HepG2 (cell line): Measurements from ENCODE around the gene FAM120C. TPM values are rescaled to one million over a fixed set of nuclear protein-coding genes. Genes with fewer than 3 reads are reported as not detected.

Source experiments
- ATAC-seq: fragments of 200-7000 bp; cut with Tn5 transposase; 3 replicates; pipeline ENCODE4 v1.9.1; 2020; ENCODE audit warnings: mild to moderate bottlenecking, moderate library complexity
- BruUV-seq: library from RNA; stranded (reverse); fragments of 400-500 nt; replicated peaks from 2 replicates; lab custom pipeline; 2021; lab: Mats Ljungman, UMichigan
- CTCF ChIA-PET: fragments of 300-600 bp; formaldehyde crosslinking; extraction: SDS; loops from one replicate; lab custom pipeline; 2021; ENCODE audit warnings: low total read pairs, inconsistent platforms, low intra/inter-chr PET ratio; lab: Yijun Ruan, JAX
- POLR2A ChIA-PET: fragments of 350-600 bp; sonication (Branson Sonifier 250); formaldehyde crosslinking; loops from one replicate; lab custom pipeline; 2020; ENCODE audit warnings: antibody characterized with exemption, inconsistent platforms; lab: Yijun Ruan, JAX
- DNase-seq: peaks from one replicate; pipeline ENCODE4 v3.0.0-alpha.2; 2015; ENCODE audit warnings: low spot score
- FAIRE-seq: peaks from 3 replicates; lab custom pipeline; 2011; peaks lifted over from hg19 to GRCh38; lab: Jason Lieb, UNC
- H2AFZ ChIP-seq: one replicate; pipeline ENCODE4 v1.6.1; 2011; ENCODE audit warnings: low read length, inconsistent platforms
- H3K27ac ChIP-seq: fragments of 300-600 bp; 3 replicates; pipeline ENCODE4 v1.8.0; 2011; ENCODE audit warnings: mixed run types, mild to moderate bottlenecking, mixed read lengths, low read length, inconsistent platforms; ENCODE audit not compliant: insufficient read depth; ENCODE audit errors: extremely low read length
- H3K27me3 ChIP-seq, 2 experiments: fragments of 200-600 bp in 1 of 2; 2 replicates in 1 of 2; 3 replicates in 1 of 2; pipeline versions ENCODE4 v1.6.0 to v1.8.0; 2011; ENCODE audit warnings: low read length in 2 of 2, mild to moderate bottlenecking in 2 of 2, moderate library complexity in 2 of 2, inconsistent platforms in 1 of 2; ENCODE audit not compliant: insufficient read depth in 2 of 2, control insufficient read depth in 1 of 2
- H3K36me3 ChIP-seq, 2 experiments: fragments of 200-600 bp in 1 of 2; replicated peaks in 1 of 2; 2 replicates in 1 of 2; 3 replicates in 1 of 2; pipeline versions ENCODE4 v1.5.1 to v1.8.0; 2011; ENCODE audit warnings: low read length in 2 of 2, inconsistent platforms in 1 of 2; ENCODE audit not compliant: insufficient read depth in 2 of 2, control insufficient read depth in 1 of 2
- H3K4me1 ChIP-seq: 2 replicates; pipeline ENCODE4 v1.5.1; 2012; ENCODE audit warnings: low read length, inconsistent platforms; ENCODE audit not compliant: insufficient read depth
- H3K4me2 ChIP-seq: 2 replicates; pipeline ENCODE4 v1.6.0; 2011; ENCODE audit warnings: low read depth, low read length, inconsistent platforms
- H3K4me3 ChIP-seq, 3 experiments: fragments of 200-600 bp in 1 of 3; sonication (generic), shearing (Covaris generic) in 1 of 3; replicated peaks in 1 of 3; 2 replicates each; pipeline ENCODE4 v1.5.1; 2011 to 2016; ENCODE audit warnings: low read length in 3 of 3, inconsistent platforms in 2 of 3, low read depth in 2 of 3, mild to moderate bottlenecking in 2 of 3, control low read depth in 1 of 3, mixed read lengths in 1 of 3; ENCODE audit not compliant: insufficient read depth in 1 of 3
- H3K79me2 ChIP-seq: one replicate; pipeline ENCODE4 v1.6.1; 2011; ENCODE audit warnings: low read length, inconsistent platforms; ENCODE audit not compliant: insufficient read depth
- H3K9ac ChIP-seq: 2 replicates; pipeline ENCODE4 v1.6.0; 2011; ENCODE audit warnings: mild to moderate bottlenecking, low read depth, low read length, inconsistent platforms; ENCODE audit not compliant: insufficient read depth
- H3K9me3 ChIP-seq: 2 replicates; pipeline ENCODE4 v1.5.1; 2012; ENCODE audit warnings: mild to moderate bottlenecking, low read length
- H4K20me1 ChIP-seq: 2 replicates; pipeline ENCODE4 v1.6.0; 2011; ENCODE audit warnings: inconsistent platforms, mild to moderate bottlenecking, low read length, moderate library complexity; ENCODE audit not compliant: insufficient read depth
- ADNP ChIP-seq: sonication (generic); formaldehyde crosslinking; IDR thresholded peaks from 2 replicates; pipeline ENCODE4 v1.4.0; 2020; ENCODE audit warnings: missing genetic modification reagents
- MAFF ChIP-seq: IDR thresholded peaks from 2 replicates; pipeline ENCODE4 v1.6.1; 2011; ENCODE audit warnings: low read depth, low read length, improper control_type of control experiment
- ZNF230 ChIP-seq: sonication (generic); formaldehyde crosslinking; IDR thresholded peaks from 2 replicates; pipeline ENCODE4 v1.4.0; 2020; ENCODE audit warnings: mild to moderate bottlenecking, missing genetic modification reagents
- ZNF460 ChIP-seq: sonication (generic); formaldehyde crosslinking; IDR thresholded peaks from 2 replicates; pipeline ENCODE4 v1.5.1; 2020; ENCODE audit warnings: missing genetic modification reagents, mild to moderate bottlenecking, borderline replicate concordance
- ZNF572 ChIP-seq: sonication (generic); formaldehyde crosslinking; IDR thresholded peaks from 2 replicates; pipeline ENCODE4 v1.5.1; 2020; ENCODE audit warnings: mild to moderate bottlenecking, missing genetic modification reagents
- ZNF644 ChIP-seq: IDR thresholded peaks from 2 replicates; pipeline ENCODE4 v1.6.1; 2016; ENCODE audit warnings: low read depth
- ZNF879 ChIP-seq: sonication (generic); formaldehyde crosslinking; IDR thresholded peaks from 2 replicates; pipeline ENCODE4 v1.8.1; 2023; ENCODE audit warnings: missing genetic modification reagents
- WGBS: methylation state at CpG from one replicate; pipeline ENCODE4 v1.1.6; 2017; ENCODE audit warnings: low lambda C conversion rate; 5-methylcytosine and 5-hydroxymethylcytosine counted together
- in situ Hi-C: cut with HindIII; loops from 2 replicates; pipeline ENCODE4 v1.10.0; 2017; ENCODE audit warnings: low pct_unique_long_range_greater_than_20kb; ENCODE audit not compliant: extremely low pct_ligation_motif_present
- intact Hi-C: fragments of 100-400 bp; cut with micrococcal nuclease; formaldehyde crosslinking; loops from one replicate; pipeline ENCODE4 v1.10.0; 2022; ENCODE audit not compliant: unreplicated experiment
- polyA plus RNA-seq, 8 experiments: library from polyadenylated mRNA; depleted of rRNA in 3 of 8; stranded (reverse) in 7 of 8; unstranded in 1 of 8; fragments of >200 nt; fragmentation: Illumina TruSeq in 4 of 8; extraction: Trizol in 4 of 8; gene quantifications; 2 replicates each; pipeline versions ENCODE4 v1.2.1 to v1.2.3, GENCODE V29; 2011 to 2016; ENCODE audit warnings: low read depth in 4 of 8, missing spikeins in 1 of 8, mixed read lengths in 1 of 8; ENCODE audit not compliant: insufficient read depth in 1 of 8
- total RNA-seq, 5 experiments: library from RNA; depleted of rRNA; stranded (reverse); fragments of >200 nt; fragmentation: Illumina TruSeq; extraction: Trizol; gene quantifications; 2 replicates each; pipeline ENCODE4 v1.2.3, GENCODE V29; 2016; ENCODE audit warnings: low read depth in 1 of 5
- TF ChIP-seq, protein P1 (sequence below): sonication (generic); formaldehyde crosslinking; IDR thresholded peaks from 2 replicates; pipeline ENCODE4 v1.4.0; 2020; ENCODE audit warnings: low read depth, missing genetic modification reagents

The FAM120C gene
- total and polyA plus RNA-seq, 2 of the 13 experiments (the other 11 are each of a cell fraction or from before 2014, with no cell fraction given): 4.6 to 7.4 TPM

DNA sequence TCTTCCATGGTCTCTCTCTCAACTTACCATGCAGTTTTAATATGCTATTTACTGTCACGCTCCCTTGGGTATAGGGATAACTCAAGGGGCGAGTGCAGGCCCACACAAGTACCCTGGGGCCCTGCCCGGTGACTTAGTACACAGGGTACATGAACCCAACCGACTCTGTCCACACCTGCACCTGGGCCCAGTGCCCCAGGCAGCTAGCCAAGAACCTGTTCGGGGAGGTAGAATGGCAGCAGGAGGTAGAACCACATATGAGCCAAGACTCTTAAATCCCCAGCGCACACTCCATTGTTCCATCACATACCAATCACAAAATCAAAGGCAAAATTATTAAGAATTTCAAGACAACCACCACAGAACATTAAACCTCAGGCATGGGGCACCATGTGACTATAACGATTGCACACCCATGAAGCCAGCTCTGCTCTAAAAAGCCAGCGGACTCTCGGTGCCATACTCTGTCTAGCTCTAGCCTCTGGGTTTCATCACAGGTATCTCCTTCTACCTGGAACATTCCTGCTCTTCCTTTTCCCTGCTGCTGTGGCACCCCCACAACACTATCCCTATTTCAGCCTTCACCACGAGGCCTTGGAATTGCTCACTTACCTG lies 153.4 kb downstream of the FAM120C start:
- H3K9ac ChIP-seq: no peak overlapping the region
- H3K4me2 ChIP-seq: no peak overlapping the region
- in situ Hi-C loops (no loop called here), intact Hi-C loops (no loop called here)
- ATAC-seq (no peak), DNase-seq (no peak), FAIRE-seq (no peak)
- no peaks in the 10 kb centered on the region for H3K9me3 ChIP-seq
- H3K36me3 ChIP-seq: peaks cover 4 to 47% of the 10 kb centered on the region in 2 experiments
- H4K20me1 ChIP-seq: no peaks in the 10 kb centered on the region
- CTCF ChIA-PET: no interaction called here
- H3K27ac ChIP-seq: no peak overlapping the region
- TF ChIP-seq, protein P1, sequence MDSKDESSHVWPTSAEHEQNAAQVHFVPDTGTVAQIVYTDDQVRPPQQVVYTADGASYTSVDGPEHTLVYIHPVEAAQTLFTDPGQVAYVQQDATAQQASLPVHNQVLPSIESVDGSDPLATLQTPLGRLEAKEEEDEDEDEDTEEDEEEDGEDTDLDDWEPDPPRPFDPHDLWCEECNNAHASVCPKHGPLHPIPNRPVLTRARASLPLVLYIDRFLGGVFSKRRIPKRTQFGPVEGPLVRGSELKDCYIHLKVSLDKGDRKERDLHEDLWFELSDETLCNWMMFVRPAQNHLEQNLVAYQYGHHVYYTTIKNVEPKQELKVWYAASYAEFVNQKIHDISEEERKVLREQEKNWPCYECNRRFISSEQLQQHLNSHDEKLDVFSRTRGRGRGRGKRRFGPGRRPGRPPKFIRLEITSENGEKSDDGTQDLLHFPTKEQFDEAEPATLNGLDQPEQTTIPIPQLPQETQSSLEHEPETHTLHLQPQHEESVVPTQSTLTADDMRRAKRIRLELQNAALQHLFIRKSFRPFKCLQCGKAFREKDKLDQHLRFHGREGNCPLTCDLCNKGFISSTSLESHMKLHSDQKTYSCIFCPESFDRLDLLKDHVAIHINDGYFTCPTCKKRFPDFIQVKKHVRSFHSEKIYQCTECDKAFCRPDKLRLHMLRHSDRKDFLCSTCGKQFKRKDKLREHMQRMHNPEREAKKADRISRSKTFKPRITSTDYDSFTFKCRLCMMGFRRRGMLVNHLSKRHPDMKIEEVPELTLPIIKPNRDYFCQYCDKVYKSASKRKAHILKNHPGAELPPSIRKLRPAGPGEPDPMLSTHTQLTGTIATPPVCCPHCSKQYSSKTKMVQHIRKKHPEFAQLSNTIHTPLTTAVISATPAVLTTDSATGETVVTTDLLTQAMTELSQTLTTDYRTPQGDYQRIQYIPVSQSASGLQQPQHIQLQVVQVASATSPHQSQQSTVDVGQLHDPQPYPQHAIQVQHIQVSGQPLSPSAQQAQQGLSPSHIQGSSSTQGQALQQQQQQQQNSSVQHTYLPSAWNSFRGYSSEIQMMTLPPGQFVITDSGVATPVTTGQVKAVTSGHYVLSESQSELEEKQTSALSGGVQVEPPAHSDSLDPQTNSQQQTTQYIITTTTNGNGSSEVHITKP (CRISPR knock-in tag): no peak
- no peak for TF ChIP-seq ZNF572
- BruUV-seq: no TSS peak
- peaks cover 9% of the 10 kb centered on the region for H3K79me2 ChIP-seq
- H3K4me1 ChIP-seq: no peaks in the 10 kb centered on the region; the same call in 1 of the 2 replicates
- H2AFZ ChIP-seq: no peak overlapping the region
- WGBS: 100% methylated on average over 6 of the region's 10 CpGs
- no peak overlapping the region for H3K4me3 ChIP-seq
- POLR2A ChIA-PET: no interaction called here
- H3K27me3 ChIP-seq: no peaks in the 10 kb centered on the region

DNA sequence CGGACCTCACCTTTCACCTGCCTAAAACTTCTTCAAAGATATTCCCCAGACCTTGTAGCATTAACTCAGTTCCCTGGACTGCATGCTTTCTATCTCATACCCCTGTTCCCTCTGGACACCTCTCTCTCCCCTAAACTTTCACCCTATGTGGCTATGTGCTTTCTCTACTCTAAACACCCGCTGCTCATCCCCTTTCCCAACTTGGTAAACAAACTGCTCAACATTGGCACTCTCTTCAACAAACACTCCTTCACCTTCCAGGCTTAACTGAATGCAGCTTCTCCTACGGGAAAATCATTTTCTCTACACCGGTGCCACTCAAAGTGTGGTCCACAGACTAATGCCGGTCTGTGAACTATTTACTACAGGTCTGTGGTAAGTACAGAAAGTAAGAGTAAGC lies 158.7 kb downstream of the FAM120C start:
- H3K4me3 ChIP-seq: no peak overlapping the region
- no peak overlapping the region for H3K4me2 ChIP-seq
- ATAC-seq (no peak), FAIRE-seq (no peak), DNase-seq (no peak)
- intact Hi-C loops (no loop called here), in situ Hi-C loops (no loop called here)
- no peak overlapping the region for H3K27ac ChIP-seq
- peaks cover 5 to 21% of the 10 kb centered on the region in 2 experiments for H3K36me3 ChIP-seq
- POLR2A ChIA-PET: no interaction called here
- CTCF ChIA-PET: no interaction called here
- no peaks in the 10 kb centered on the region for H4K20me1 ChIP-seq
- H3K4me1 ChIP-seq: no peaks in the 10 kb centered on the region
- no peak overlapping the region for H2AFZ ChIP-seq
- WGBS: 90% methylated on average over 5 of the region's 5 CpGs
- H3K79me2 ChIP-seq: peaks cover 4% of the 10 kb centered on the region
- H3K9me3 ChIP-seq: no peaks in the 10 kb centered on the region
- no peaks in the 10 kb centered on the region for H3K27me3 ChIP-seq
- BruUV-seq: no TSS peak
- TF ChIP-seq ADNP (CRISPR knock-in tag): no peak
- TF ChIP-seq ZNF460: no peak
- no peak for TF ChIP-seq MAFF
- TF ChIP-seq ZNF230 (CRISPR knock-in tag): no peak
- TF ChIP-seq ZNF644 (CRISPR knock-in tag): no peak
- TF ChIP-seq ZNF879 (CRISPR knock-in tag): no peak
- no peak overlapping the region for H3K9ac ChIP-seq
